Suprapubic skin (tissue), 4 donors: ENCODE measurements around the gene ETV3L. TPM values are rescaled to one million over a fixed set of nuclear protein-coding genes. Genes with fewer than 3 reads are reported as not detected.
A peak's percentile ranks its signal among the peaks of the same experiment; 100 is the strongest.

ENCODE experiments used
- DNase-seq, 2 donors: peaks; one replicate each; pipeline ENCODE4 v3.0.0-alpha.2; 2019; ENCODE audit warnings: low spot score in 2 of 2
- H3K27ac ChIP-seq: fragments of 200-600 bp; sonication (generic); one replicate; pipeline ENCODE4 v1.5.1; 2019
- H3K27me3 ChIP-seq: fragments of 200-600 bp; sonication (generic); one replicate; pipeline ENCODE4 v1.5.1; 2019
- H3K36me3 ChIP-seq: fragments of 200-600 bp; sonication (generic); one replicate; pipeline ENCODE4 v1.5.1; 2019
- H3K4me1 ChIP-seq: fragments of 200-600 bp; sonication (generic); one replicate; pipeline ENCODE4 v1.5.1; 2019
- H3K4me3 ChIP-seq: fragments of 200-600 bp; sonication (generic); one replicate; pipeline ENCODE4 v1.5.1; 2019; ENCODE audit warnings: mild to moderate bottlenecking
- H3K9me3 ChIP-seq: fragments of 200-600 bp; sonication (generic); one replicate; pipeline ENCODE4 v1.5.1; 2019
- EP300 ChIP-seq: sonication (generic); formaldehyde crosslinking; IDR thresholded peaks from one replicate; pipeline ENCODE4 v1.6.1; 2017; ENCODE audit warnings: antibody characterized with exemption
- POLR2A ChIP-seq, 2 donors: fragments of 450-650 bp; IDR thresholded peaks; one replicate each; pipeline ENCODE4 v1.6.1; 2017; ENCODE audit warnings: antibody characterized with exemption in 2 of 2, mild to moderate bottlenecking in 2 of 2, moderate library complexity in 2 of 2
- POLR2AphosphoS5 ChIP-seq, 3 donors: sonication (generic); formaldehyde crosslinking; IDR thresholded peaks; one replicate each; pipeline ENCODE4 v1.6.1; 2017; ENCODE audit warnings: antibody characterized with exemption in 3 of 3
- WGBS: methylation state at CpG from one replicate; pipeline ENCODE4 v1.1.5; 2018; 5-methylcytosine and 5-hydroxymethylcytosine counted together
- total RNA-seq, 4 donors: library from RNA; depleted of rRNA; stranded (reverse); fragments of >200 nt; gene quantifications; one replicate each; pipeline ENCODE4 v1.1.0, GENCODE V29; 2016
- TF ChIP-seq, protein P1 (sequence below), 2 donors: fragments of 200-600 bp in 1 of 2; fragments of 450-650 bp in 1 of 2; sonication (generic) in 1 of 2; IDR thresholded peaks; one replicate each; pipeline ENCODE4 v1.5.1; 2016 to 2019; ENCODE audit warnings: antibody characterized with exemption in 2 of 2, mild to moderate bottlenecking in 1 of 2, moderate library complexity in 1 of 2

ETV3L gene
- total RNA-seq, 4 donors from 2014 or later = not detected

DNA sequence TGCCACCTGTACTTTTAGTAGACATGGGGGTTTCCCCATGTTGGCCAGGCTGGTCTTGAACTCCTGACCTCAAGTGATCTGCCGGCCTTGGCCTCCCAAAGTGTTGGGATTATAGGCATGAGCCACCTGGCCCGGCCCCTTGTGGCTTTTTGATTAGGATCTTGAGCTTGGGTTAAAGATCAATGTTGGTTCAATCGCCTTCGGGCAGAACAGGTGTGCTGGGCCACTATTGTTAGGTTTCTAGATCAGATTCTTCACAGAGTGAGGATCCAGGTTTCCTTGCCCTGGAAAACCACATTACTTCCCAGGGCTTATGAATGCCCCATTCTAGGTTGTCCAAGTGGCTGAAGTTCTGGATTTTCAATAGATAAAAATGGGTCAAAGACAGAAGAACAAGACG, 32.5 kb upstream of the ETV3L start:
- Histone ChIP-seq H3K36me3 (peaks cover 75% of the 10 kb centered on the region), H3K27me3 (no peaks in the 10 kb centered on the region), H3K27ac (peak overlapping the region; percentile 20), H3K4me1 (peaks cover 58% of the 10 kb centered on the region), H3K9me3 (no peaks in the 10 kb centered on the region), H3K4me3 (no peak overlapping the region)
- WGBS = 53% methylated on average over 5 of the region's 5 CpGs
- TF ChIP-seq POLR2A (IDR thresholded peaks at IDR 0.05) (no peak), EP300 (no peak)
- DNase-seq = no peak

DNA sequence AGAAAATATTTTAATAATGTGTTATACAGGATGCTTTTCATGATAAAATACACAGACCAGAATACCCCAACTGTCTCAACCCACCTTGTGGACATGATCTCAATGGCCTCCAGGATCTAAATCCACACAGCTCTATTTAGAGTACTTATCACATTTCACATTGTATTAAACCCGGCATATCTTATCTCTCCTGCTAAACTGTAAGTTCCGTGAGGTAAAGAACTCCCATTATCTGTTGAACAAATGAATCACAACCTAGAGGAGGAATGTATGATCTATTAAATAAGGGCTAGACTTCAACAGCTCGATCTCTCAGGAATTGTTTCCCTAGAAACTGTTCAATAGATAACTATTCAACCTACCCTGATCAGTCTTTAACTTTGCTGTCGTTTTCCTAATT, 31.7 kb upstream of the ETV3L start:
- H3K27me3 ChIP-seq = no peaks in the 10 kb centered on the region
- H3K9me3 ChIP-seq = no peaks in the 10 kb centered on the region
- TF ChIP-seq, protein P1, sequence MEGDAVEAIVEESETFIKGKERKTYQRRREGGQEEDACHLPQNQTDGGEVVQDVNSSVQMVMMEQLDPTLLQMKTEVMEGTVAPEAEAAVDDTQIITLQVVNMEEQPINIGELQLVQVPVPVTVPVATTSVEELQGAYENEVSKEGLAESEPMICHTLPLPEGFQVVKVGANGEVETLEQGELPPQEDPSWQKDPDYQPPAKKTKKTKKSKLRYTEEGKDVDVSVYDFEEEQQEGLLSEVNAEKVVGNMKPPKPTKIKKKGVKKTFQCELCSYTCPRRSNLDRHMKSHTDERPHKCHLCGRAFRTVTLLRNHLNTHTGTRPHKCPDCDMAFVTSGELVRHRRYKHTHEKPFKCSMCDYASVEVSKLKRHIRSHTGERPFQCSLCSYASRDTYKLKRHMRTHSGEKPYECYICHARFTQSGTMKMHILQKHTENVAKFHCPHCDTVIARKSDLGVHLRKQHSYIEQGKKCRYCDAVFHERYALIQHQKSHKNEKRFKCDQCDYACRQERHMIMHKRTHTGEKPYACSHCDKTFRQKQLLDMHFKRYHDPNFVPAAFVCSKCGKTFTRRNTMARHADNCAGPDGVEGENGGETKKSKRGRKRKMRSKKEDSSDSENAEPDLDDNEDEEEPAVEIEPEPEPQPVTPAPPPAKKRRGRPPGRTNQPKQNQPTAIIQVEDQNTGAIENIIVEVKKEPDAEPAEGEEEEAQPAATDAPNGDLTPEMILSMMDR (IDR thresholded peaks at IDR 0.05) = no peak
- TF ChIP-seq POLR2AphosphoS5 (IDR thresholded peaks at IDR 0.05) = no peak
- TF ChIP-seq POLR2A (IDR thresholded peaks at IDR 0.05) = no peak
- no peak for TF ChIP-seq EP300
- peaks cover 83% of the 10 kb centered on the region for H3K36me3 ChIP-seq
- DNase-seq = no peak
- no peak overlapping the region for H3K4me3 ChIP-seq
- H3K27ac ChIP-seq = no peak overlapping the region
- WGBS = 83% methylated on average over 4 of the region's 4 CpGs
- H3K4me1 ChIP-seq = peaks cover 56% of the 10 kb centered on the region

DNA sequence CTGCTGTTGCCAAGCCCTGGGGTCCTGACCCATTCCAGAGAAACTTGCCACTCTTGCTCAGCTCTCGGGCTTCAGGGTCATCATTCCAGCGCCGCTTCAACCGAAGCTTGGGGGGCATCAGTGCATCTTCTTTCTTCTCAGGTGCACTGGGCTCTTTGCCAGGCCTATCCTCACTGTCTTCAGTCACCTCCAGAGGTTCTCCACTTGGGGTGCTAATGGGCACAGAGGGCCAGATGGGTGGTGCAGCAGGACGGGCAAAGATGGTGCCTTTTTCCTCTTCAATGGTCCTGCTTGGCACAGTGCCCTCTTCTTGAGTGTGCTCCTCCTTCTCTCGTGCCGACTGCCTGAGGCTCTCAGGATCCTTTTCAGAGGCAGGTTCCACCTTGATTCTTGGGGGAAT, 25.2 kb upstream of the ETV3L start:
- TF ChIP-seq POLR2AphosphoS5 (IDR thresholded peaks at IDR 0.05) (no peak), EP300 (no peak), POLR2A (IDR thresholded peaks at IDR 0.05) (no peak)
- TF ChIP-seq, protein P1 (IDR thresholded peaks at IDR 0.05) = no peak
- Histone ChIP-seq H3K36me3 (peaks cover 72% of the 10 kb centered on the region), H3K27me3 (no peaks in the 10 kb centered on the region), H3K4me3 (no peak overlapping the region), H3K4me1 (peaks cover 30% of the 10 kb centered on the region), H3K27ac (no peak overlapping the region), H3K9me3 (no peaks in the 10 kb centered on the region)
- 54% methylated on average over 7 of the region's 7 CpGs for WGBS
- no peak for DNase-seq

DNA sequence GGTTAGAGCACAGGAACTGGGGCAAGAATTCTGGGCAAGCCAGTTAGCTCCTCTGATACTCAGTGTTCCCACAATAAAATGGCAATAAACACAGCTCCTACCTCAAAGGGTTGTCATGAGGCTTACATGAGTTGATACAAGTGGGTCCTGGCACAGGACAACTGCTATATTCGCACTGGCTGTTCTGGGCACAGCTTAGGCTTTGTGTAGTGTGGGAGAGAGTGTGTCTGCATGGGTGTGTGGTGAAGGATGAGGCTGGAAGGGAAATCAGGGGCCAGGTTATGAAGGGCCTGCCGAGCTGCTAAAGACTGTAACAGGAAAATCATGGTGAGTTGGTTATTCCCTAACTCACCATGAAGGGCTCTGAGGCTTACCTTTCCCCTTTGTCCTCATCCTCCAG, 19.8 kb upstream of the ETV3L start:
- TF ChIP-seq, protein P1 (IDR thresholded peaks at IDR 0.05) = no peak
- TF ChIP-seq POLR2A (IDR thresholded peaks at IDR 0.05) = no peak
- no peak for TF ChIP-seq EP300
- TF ChIP-seq POLR2AphosphoS5 (IDR thresholded peaks at IDR 0.05) = no peak
- no peak for DNase-seq
- Histone ChIP-seq H3K4me3 (no peak overlapping the region), H3K27ac (no peak overlapping the region), H3K27me3 (no peaks in the 10 kb centered on the region), H3K4me1 (peaks cover 11% of the 10 kb centered on the region), H3K36me3 (peaks cover 32% of the 10 kb centered on the region), H3K9me3 (no peaks in the 10 kb centered on the region)
- 85% methylated on average over 2 of the region's 2 CpGs for WGBS

DNA sequence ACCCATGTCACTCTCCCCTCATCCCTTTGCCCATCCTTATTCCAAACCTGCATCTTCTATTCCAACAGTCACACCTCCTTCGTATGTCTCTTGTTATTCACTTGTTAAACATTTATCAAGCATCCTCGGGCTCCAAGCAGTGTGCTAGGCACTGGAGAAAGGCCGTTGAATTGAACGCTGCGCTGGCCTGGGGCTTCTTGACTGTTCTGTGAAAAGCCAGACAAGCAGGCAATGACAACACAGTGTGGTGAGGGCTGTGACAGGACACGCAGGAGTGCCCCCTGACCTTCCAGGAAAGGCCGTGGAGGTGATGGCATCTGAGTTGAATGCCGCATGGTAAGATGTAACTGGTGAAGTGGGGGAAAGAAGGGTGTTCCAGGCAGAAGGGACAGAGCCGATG, 19.4 kb upstream of the ETV3L start:
- no peak for DNase-seq
- Histone ChIP-seq H3K36me3 (peaks cover 30% of the 10 kb centered on the region), H3K27me3 (peaks cover 3% of the 10 kb centered on the region), H3K4me3 (no peak overlapping the region), H3K4me1 (peaks cover 7% of the 10 kb centered on the region), H3K27ac (no peak overlapping the region), H3K9me3 (no peaks in the 10 kb centered on the region)
- 92% methylated on average over 9 of the region's 9 CpGs for WGBS
- TF ChIP-seq POLR2A (IDR thresholded peaks at IDR 0.05) (no peak), POLR2AphosphoS5 (IDR thresholded peaks at IDR 0.05) (no peak), EP300 (no peak)
- TF ChIP-seq, protein P1 (IDR thresholded peaks at IDR 0.05) = no peak

DNA sequence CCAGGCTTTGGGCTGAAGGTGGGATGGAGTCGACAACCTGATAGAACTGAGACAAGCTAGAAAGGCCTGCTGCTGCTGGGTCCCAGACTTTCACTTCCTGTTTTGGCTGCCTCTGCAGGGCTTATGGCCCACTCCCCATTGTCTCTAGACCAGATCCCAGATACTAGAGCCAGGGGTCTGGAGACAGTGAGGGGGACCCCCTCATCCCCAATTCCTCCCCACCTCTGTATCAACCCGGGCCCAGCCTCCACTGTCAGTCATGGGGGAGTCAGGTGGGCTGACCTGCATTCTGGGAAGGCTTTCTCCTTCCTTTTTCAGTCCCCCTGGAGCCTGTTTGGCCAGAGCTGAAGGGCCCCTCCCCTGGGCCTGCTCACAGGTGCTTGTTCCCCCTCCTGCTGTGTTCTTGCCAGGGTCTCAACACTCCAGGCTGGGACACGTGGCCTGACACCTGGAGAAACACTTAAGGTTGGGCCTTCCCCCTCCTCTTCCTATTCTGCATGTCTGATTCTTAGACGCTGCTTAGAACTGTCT, 18.0 kb upstream of the ETV3L start:
- H3K27ac ChIP-seq = no peak overlapping the region
- no peaks in the 10 kb centered on the region for H3K4me1 ChIP-seq
- H3K36me3 ChIP-seq = peaks cover 16% of the 10 kb centered on the region
- no peak overlapping the region for H3K4me3 ChIP-seq
- H3K9me3 ChIP-seq = no peaks in the 10 kb centered on the region
- no peak for DNase-seq
- WGBS = 64% methylated on average over 3 of the region's 4 CpGs
- TF ChIP-seq EP300 (no peak), POLR2AphosphoS5 (IDR thresholded peaks at IDR 0.05) (no peak), POLR2A (IDR thresholded peaks at IDR 0.05) (no peak)
- TF ChIP-seq, protein P1 (IDR thresholded peaks at IDR 0.05) = no peak
- H3K27me3 ChIP-seq = peaks cover 6% of the 10 kb centered on the region
